Adrenal gland (tissue), 5 donors: Measurements from ENCODE around the gene LRP8.

ENCODE experiments used
- CTCF ChIP-seq, 6 experiments: fragments of 450-650 bp in 4 of 6; fragments of 200-600 bp in 2 of 6; sonication (generic) in 1 of 6; IDR thresholded peaks; 1 replicate in 5 of 6; 2 replicates in 1 of 6; pipeline versions ENCODE4 v1.5.1 to v1.8.0; 2016 to 2021; ENCODE audit warnings: antibody characterized with exemption in 6 of 6, mild to moderate bottlenecking in 2 of 6, moderate library complexity in 1 of 6
- POLR2A ChIP-seq, 2 donors: fragments of 450-650 bp; IDR thresholded peaks; one replicate each; pipeline ENCODE4 v1.6.1; 2017; ENCODE audit warnings: antibody characterized with exemption in 2 of 2, mild to moderate bottlenecking in 2 of 2, moderate library complexity in 1 of 2
- donor health status: DM: no; HTN: no; CAD: no.

- no peak for TF ChIP-seq CTCF (IDR thresholded peaks at IDR 0.05)
- TF ChIP-seq POLR2A (IDR thresholded peaks at IDR 0.05), result no peak
These were observed 6.9 kb upstream of the LRP8 start for GRCh38 chr1:53334781-53335180.
